K562 (cell line): ENCODE measurements around the gene CSF2. TPM values are rescaled to one million over a fixed set of nuclear protein-coding genes. Genes with fewer than 3 reads are reported as not detected.

ENCODE experiments used
- CBFA2T3 ChIP-seq: fragments of 450-650 bp; IDR thresholded peaks from 2 replicates; pipeline ENCODE4 v1.6.1; 2017
- CBFB ChIP-seq: sonication (generic); formaldehyde crosslinking; IDR thresholded peaks from 2 replicates; pipeline ENCODE4 v1.4.0; 2020; ENCODE audit warnings: mild to moderate bottlenecking, missing genetic modification reagents
- COPS2 ChIP-seq: fragments of 450-650 bp; conservative IDR thresholded peaks from 2 replicates; pipeline ENCODE4 v1.6.1; 2016; ENCODE audit warnings: mild to moderate bottlenecking, moderate library complexity
- EHMT2 ChIP-seq: fragments of 450-650 bp; IDR thresholded peaks from 2 replicates; pipeline ENCODE4 v1.6.1; 2018; ENCODE audit warnings: antibody characterized with exemption
- EP400 ChIP-seq: fragments of 450-650 bp; IDR thresholded peaks from 2 replicates; pipeline ENCODE4 v1.6.1; 2017; ENCODE audit warnings: antibody characterized with exemption, mild to moderate bottlenecking, moderate library complexity
- GTF2F1 ChIP-seq: IDR thresholded peaks from 2 replicates; pipeline ENCODE4 v1.6.1; 2011; ENCODE audit warnings: low read depth, low read length, improper control_type of control experiment
- HOXB6 ChIP-seq: fragments of 250-450 bp; sonication (Bioruptor Pico); IDR thresholded peaks from 2 replicates; pipeline ENCODE4 v1.5.1; 2022; ENCODE audit warnings: mild to moderate bottlenecking, borderline replicate concordance
- IFI16 ChIP-seq: fragments of 250-450 bp; sonication (Bioruptor Pico); IDR thresholded peaks from 2 replicates; pipeline ENCODE4 v2.1.2; 2022; ENCODE audit warnings: mild to moderate bottlenecking, inconsistent platforms
- ILF3 ChIP-seq: fragments of 450-650 bp; IDR thresholded peaks from 2 replicates; pipeline ENCODE4 v1.6.1; 2018; ENCODE audit warnings: antibody characterized with exemption, mild to moderate bottlenecking, moderate library complexity, borderline replicate concordance
- IRF9 ChIP-seq: fragments of 450-650 bp; IDR thresholded peaks from 2 replicates; pipeline ENCODE4 v1.6.1; 2016; ENCODE audit warnings: missing biosample characterization, missing genetic modification characterization
- KAT2B ChIP-seq: IDR thresholded peaks from one replicate; pipeline ENCODE4 v1.6.1; 2012; ENCODE audit warnings: low read depth, mild to moderate bottlenecking, control low read depth, inconsistent platforms, low read length, moderate library complexity
- MAFF ChIP-seq: IDR thresholded peaks from 2 replicates; pipeline ENCODE4 v1.6.1; 2012; ENCODE audit warnings: low read length, improper control_type of control experiment
- MTF1 ChIP-seq: fragments of 250-450 bp; sonication (Bioruptor Pico); IDR thresholded peaks from 2 replicates; pipeline ENCODE4 v1.9.0; 2021; ENCODE audit warnings: moderate library complexity, mild to moderate bottlenecking, inconsistent platforms, borderline replicate concordance
- NFE2L1 ChIP-seq: fragments of 450-650 bp; IDR thresholded peaks from 2 replicates; pipeline ENCODE4 v1.6.1; 2016; ENCODE audit warnings: missing genetic modification characterization, low read depth, mild to moderate bottlenecking, missing compliant biosample characterization, moderate library complexity, borderline replicate concordance
- NFRKB ChIP-seq: fragments of 450-650 bp; IDR thresholded peaks from 2 replicates; pipeline ENCODE4 v1.6.1; 2016; ENCODE audit warnings: low read depth
- NR2F6 ChIP-seq: fragments of 450-650 bp; formaldehyde crosslinking; IDR thresholded peaks from 2 replicates; pipeline ENCODE4 v1.4.0; 2020; ENCODE audit warnings: mild to moderate bottlenecking
- PHF20 ChIP-seq: fragments of 450-650 bp; IDR thresholded peaks from 2 replicates; pipeline ENCODE4 v1.6.1; 2018; ENCODE audit not compliant: partially characterized antibody
- PRPF4 ChIP-seq: fragments of 200-400 bp; formaldehyde crosslinking; IDR thresholded peaks from one replicate; pipeline ENCODE4 v1.6.1; 2017; ENCODE audit warnings: low read length, low read depth, mild to moderate bottlenecking; ENCODE audit not compliant: insufficient read depth, poor library complexity, severe bottlenecking
- PTRF ChIP-seq: fragments of 450-650 bp; IDR thresholded peaks from 2 replicates; pipeline ENCODE4 v1.6.1; 2016; ENCODE audit warnings: mild to moderate bottlenecking, missing genetic modification characterization, missing compliant biosample characterization
- PTTG1 ChIP-seq: fragments of 450-650 bp; IDR thresholded peaks from 2 replicates; pipeline ENCODE4 v1.6.1; 2016; ENCODE audit warnings: low read depth, mild to moderate bottlenecking, missing genetic modification characterization, missing compliant biosample characterization
- RUNX1 ChIP-seq: sonication (generic); IDR thresholded peaks from 2 replicates; pipeline ENCODE4 v1.6.1; 2016; ENCODE audit warnings: antibody characterized with exemption, low read depth
- TAL1 ChIP-seq: fragments of 450-650 bp; IDR thresholded peaks from 2 replicates; pipeline ENCODE4 v1.6.1; 2016; ENCODE audit warnings: mild to moderate bottlenecking
- ZNF134 ChIP-seq: fragments of 250-450 bp; sonication (Bioruptor Pico); conservative IDR thresholded peaks from 2 replicates; pipeline ENCODE4 v1.4.0; 2020
- ZNF140 ChIP-seq: fragments of 250-450 bp; sonication (Bioruptor Pico); IDR thresholded peaks from 2 replicates; pipeline ENCODE4 v1.8.0; 2021; ENCODE audit warnings: moderate library complexity, mild to moderate bottlenecking, inconsistent platforms
- ZNF174 ChIP-seq: fragments of 250-450 bp; sonication (Bioruptor Pico); IDR thresholded peaks from 2 replicates; pipeline ENCODE4 v1.4.0; 2020; ENCODE audit warnings: mild to moderate bottlenecking
- ZNF197 ChIP-seq: fragments of 200-800 bp; sonication (Bioruptor generic); IDR thresholded peaks from 2 replicates; pipeline ENCODE4 v1.6.1; 2016; ENCODE audit warnings: low read depth, missing genetic modification characterization, missing compliant biosample characterization
- ZNF347 ChIP-seq: fragments of 450-650 bp; formaldehyde crosslinking; IDR thresholded peaks from 2 replicates; pipeline ENCODE4 v1.4.0; 2020; ENCODE audit warnings: low read depth, mild to moderate bottlenecking, moderate library complexity
- ZNF408 ChIP-seq: fragments of 250-450 bp; sonication (Bioruptor Pico); IDR thresholded peaks from 2 replicates; pipeline ENCODE4 v1.4.0; 2020; ENCODE audit warnings: low read depth, mild to moderate bottlenecking, moderate library complexity
- ZNF431 ChIP-seq: sonication (generic); formaldehyde crosslinking; IDR thresholded peaks from 2 replicates; pipeline ENCODE4 v1.8.0; 2022; ENCODE audit warnings: mild to moderate bottlenecking, missing genetic modification reagents
- ZNF655 ChIP-seq: fragments of 250-450 bp; sonication (Bioruptor Pico); IDR thresholded peaks from 2 replicates; pipeline ENCODE4 v1.5.0; 2021
- ZNF79 ChIP-seq: fragments of 250-450 bp; sonication (Bioruptor Pico); IDR thresholded peaks from 2 replicates; pipeline ENCODE4 v1.4.0; 2020; ENCODE audit warnings: low read depth, mild to moderate bottlenecking, moderate library complexity
- polyA plus RNA-seq, 8 experiments: library from polyadenylated mRNA; depleted of rRNA in 4 of 8; stranded (reverse) in 5 of 8; unstranded in 3 of 8; fragments of >200 nt; fragmentation: Nextera tagmentation in 2 of 8; fragmentation: Illumina TruSeq in 1 of 8; extraction: Ambion mirVana in 2 of 8; extraction: Trizol in 1 of 8; gene quantifications; 2 replicates each; pipeline versions ENCODE4 v1.2.1 to v1.2.3, GENCODE V29; 2011 to 2014; ENCODE audit warnings: inconsistent platforms in 1 of 8, missing spikeins in 1 of 8
- total RNA-seq, 7 experiments: library from RNA; depleted of rRNA in 6 of 7; stranded (reverse); fragments of >200 nt in 6 of 7; fragmentation: Illumina TruSeq in 2 of 7; extraction: Trizol in 2 of 7; gene quantifications; 2 replicates each; pipeline versions ENCODE4 v1.2.1 to v1.2.3, GENCODE V29; 2011 to 2021; ENCODE audit warnings: low replicate concordance in 1 of 7

The CSF2 gene
- total and polyA plus RNA-seq, 9 of the 15 experiments (the other 6 are each of a cell fraction or from before 2014, with no cell fraction given): 0.25 to 0.29 TPM; not detected in 7

- TF ChIP-seq PTTG1 (tag): no peak
- TF ChIP-seq HOXB6: no peak
- peak; percentile 70 for TF ChIP-seq CBFA2T3
- no peak for TF ChIP-seq ZNF408 (CRISPR knock-in tag)
- TF ChIP-seq PHF20: no peak
- no peak for TF ChIP-seq ZNF79 (CRISPR knock-in tag)
- no peak for TF ChIP-seq PRPF4
- no peak for TF ChIP-seq EHMT2
- no peak for TF ChIP-seq ZNF431
- no peak for TF ChIP-seq CBFB (CRISPR knock-in tag)
- no peak for TF ChIP-seq MTF1
- TF ChIP-seq COPS2: no peak
- no peak for TF ChIP-seq EP400
- no peak for TF ChIP-seq GTF2F1
- TF ChIP-seq ZNF655 (CRISPR knock-in tag): no peak
- TF ChIP-seq NFRKB: no peak
- TF ChIP-seq KAT2B: no peak
- TF ChIP-seq ILF3: no peak
- TF ChIP-seq NFE2L1 (tag): no peak
- no peak for TF ChIP-seq IRF9 (tag)
- TF ChIP-seq ZNF347 (CRISPR knock-in tag): no peak
- 0 out of 2 replicates have a peak, but pooled peaks have one; percentile 21 for TF ChIP-seq MAFF
- no peak for TF ChIP-seq NR2F6 (CRISPR knock-in tag)
- TF ChIP-seq ZNF140: no peak
- TF ChIP-seq PTRF (tag): 0 out of 2 replicates have a peak, but pooled peaks have one; percentile 23
- TF ChIP-seq ZNF174: no peak
- no peak for TF ChIP-seq IFI16 (CRISPR knock-in tag)
- TF ChIP-seq ZNF134 (CRISPR knock-in tag): no peak
- no peak for TF ChIP-seq RUNX1
- no peak for TF ChIP-seq TAL1
- TF ChIP-seq ZNF197 (CRISPR knock-in tag): peak; percentile 45; the same call in 1 of the 2 replicates
Measured at GRCh38 chr5:132070460-132071337, 2.9 kb upstream of the CSF2 start (continued).
